ENCODE measurements around the gene CEP120. TPM values are rescaled to one million over a fixed set of nuclear protein-coding genes. Genes with fewer than 3 reads are reported as not detected.

CEP120 gene
- total and polyA plus RNA-seq, 10 donors = 9.2 to 43.3 (median 29.5) TPM

GRCh38 chr5:123450114-123450513 lies 26.9 kb upstream of the CEP120 start:
- peaks cover 0 to 7% (median 4%) of the 10 kb centered on the region in 6 donors for H3K4me1 ChIP-seq
- no peak overlapping the region for H3K27ac ChIP-seq
- H3K4me3 ChIP-seq = no peak overlapping the region
- no peaks in the 10 kb centered on the region for H3K9me3 ChIP-seq
- no peaks in the 10 kb centered on the region for H3K27me3 ChIP-seq (replicated peaks in 1 of 7)
- no peaks in the 10 kb centered on the region for H3K36me3 ChIP-seq
- WGBS, 5 donors = 27 to 63% (median 39%) methylated on average over 1 of the region's 1 CpG
- TF ChIP-seq CTCF (IDR thresholded peaks at IDR 0.05 in 8 of 11, conservative IDR thresholded peaks at IDR 0.05 in 3 of 11) (no peak), POLR2AphosphoS5 (IDR thresholded peaks at IDR 0.05) (no peak), POLR2A (IDR thresholded peaks at IDR 0.05) (no peak)
- DNase-seq = no peak
- intact Hi-C loops (cut with DNase I; ENCODE audit: low total_unique reads) = no loop called here

GRCh38 chr5:123449424-123449974 lies 26.3 kb upstream of the CEP120 start:
- TF ChIP-seq POLR2A (IDR thresholded peaks at IDR 0.05) (no peak), POLR2AphosphoS5 (IDR thresholded peaks at IDR 0.05) (no peak), CTCF (IDR thresholded peaks at IDR 0.05 in 8 of 11, conservative IDR thresholded peaks at IDR 0.05 in 3 of 11) (no peak)
- no peak for DNase-seq
- WGBS, 5 donors = 82 to 94% (median 88%) methylated on average over 2 of the region's 2 CpGs
- intact Hi-C loops (cut with DNase I; ENCODE audit: low total_unique reads) = no loop called here
- Histone ChIP-seq H3K27ac (no peak overlapping the region), H3K36me3 (no peaks in the 10 kb centered on the region), H3K9me3 (no peaks in the 10 kb centered on the region), H3K4me1 (peaks cover 0 to 7% (median 4%) of the 10 kb centered on the region in 6 donors), H3K27me3 (replicated peaks in 1 of 7) (no peaks in the 10 kb centered on the region), H3K4me3 (no peak overlapping the region)

- no peak for TF ChIP-seq POLR2AphosphoS5 (IDR thresholded peaks at IDR 0.05)
- TF ChIP-seq CTCF (IDR thresholded peaks at IDR 0.05 in 8 of 11, conservative IDR thresholded peaks at IDR 0.05 in 3 of 11) = no peak
- no peak for TF ChIP-seq POLR2A (IDR thresholded peaks at IDR 0.05)
- Histone ChIP-seq H3K27me3 (replicated peaks in 1 of 7) (no peaks in the 10 kb centered on the region), H3K27ac (no peak overlapping the region), H3K4me3 (no peak overlapping the region), H3K36me3 (no peaks in the 10 kb centered on the region), H3K4me1 (peaks cover 0 to 7% (median 4%) of the 10 kb centered on the region in 6 donors), H3K9me3 (no peaks in the 10 kb centered on the region)
- intact Hi-C loops (cut with DNase I; ENCODE audit: low total_unique reads) = no loop called here
- DNase-seq = no peak
- 87 to 95% (median 89%) methylated on average over 6 of the region's 6 CpGs for WGBS, 5 donors
Observed at GRCh38 chr5:123448743-123449142, 25.5 kb upstream of the CEP120 start.

GRCh38 chr5:123448017-123448617 lies 24.9 kb upstream of the CEP120 start:
- Histone ChIP-seq H3K4me3 (no peak overlapping the region), H3K27ac (no peak overlapping the region), H3K27me3 (replicated peaks in 1 of 7) (no peaks in the 10 kb centered on the region), H3K36me3 (no peaks in the 10 kb centered on the region), H3K9me3 (no peaks in the 10 kb centered on the region), H3K4me1 (peaks cover 0 to 7% (median 4%) of the 10 kb centered on the region in 6 donors)
- intact Hi-C loops (cut with DNase I; ENCODE audit: low total_unique reads) = no loop called here
- 49 to 66% (median 60%) methylated on average over 3 of the region's 3 CpGs for WGBS, 5 donors
- TF ChIP-seq POLR2AphosphoS5 (IDR thresholded peaks at IDR 0.05) (no peak), POLR2A (IDR thresholded peaks at IDR 0.05) (no peak), CTCF (IDR thresholded peaks at IDR 0.05 in 8 of 11, conservative IDR thresholded peaks at IDR 0.05 in 3 of 11) (no peak)
- DNase-seq = no peak
